Keratinocyte (primary cell): Measurements from ENCODE around the gene PRAF2. TPM values are rescaled to one million over a fixed set of nuclear protein-coding genes. Genes with fewer than 3 reads are reported as not detected.

Experiments used
- DNase-seq: peaks from one replicate; pipeline ENCODE4 v3.0.0-alpha.2; 2011; ENCODE audit warnings: low read depth, missing footprints, low spot score
- FAIRE-seq: peaks from 2 replicates; lab custom pipeline; 2011; peaks lifted over from hg19 to GRCh38; lab: Jason Lieb, UNC
- H2AFZ ChIP-seq: 2 replicates; pipeline ENCODE4 v1.6.0; 2012; ENCODE audit warnings: low read length, control low read depth, inconsistent platforms; ENCODE audit not compliant: control insufficient read depth
- H3K27ac ChIP-seq: 2 replicates; pipeline ENCODE4 v1.5.1; 2011; ENCODE audit warnings: low read length; ENCODE audit not compliant: control insufficient read depth, insufficient read depth
- H3K27me3 ChIP-seq: 3 replicates; pipeline ENCODE4 v1.6.0; 2011; ENCODE audit warnings: low read length; ENCODE audit not compliant: control insufficient read depth, insufficient read depth; ENCODE audit errors: extremely low read depth
- H3K36me3 ChIP-seq, 2 experiments: 2 replicates in 1 of 2; 3 replicates in 1 of 2; pipeline ENCODE4 v1.5.1; 2011; ENCODE audit warnings: low read length in 2 of 2, mild to moderate bottlenecking in 1 of 2; ENCODE audit not compliant: control insufficient read depth in 2 of 2, insufficient read depth in 2 of 2; ENCODE audit errors: extremely low read depth in 1 of 2
- H3K4me1 ChIP-seq: 3 replicates; pipeline ENCODE4 v1.5.1; 2011; ENCODE audit warnings: low read length; ENCODE audit not compliant: control insufficient read depth, insufficient read depth; ENCODE audit errors: extremely low read depth
- H3K4me2 ChIP-seq: 3 replicates; pipeline ENCODE4 v1.6.0; 2011; ENCODE audit warnings: low read depth, low read length; ENCODE audit not compliant: control insufficient read depth, insufficient read depth; ENCODE audit errors: extremely low read depth
- H3K4me3 ChIP-seq, 3 experiments: fragments of 200-600 bp in 1 of 3; sonication (generic) in 1 of 3; 2 replicates in 2 of 3; 3 replicates in 1 of 3; pipeline ENCODE4 v1.5.1; 2011 to 2016; ENCODE audit warnings: low read length in 3 of 3, mild to moderate bottlenecking in 3 of 3, control low read depth in 2 of 3, inconsistent platforms in 1 of 3, low read depth in 1 of 3, mixed read lengths in 1 of 3, mixed run types in 1 of 3, moderate library complexity in 1 of 3; ENCODE audit not compliant: control insufficient read depth in 2 of 3, insufficient read depth in 2 of 3; ENCODE audit errors: extremely low read depth in 1 of 3
- H3K79me2 ChIP-seq: 2 replicates; pipeline ENCODE4 v1.6.0; 2012; ENCODE audit warnings: low read length; ENCODE audit not compliant: control insufficient read depth, insufficient read depth
- H3K9ac ChIP-seq: 3 replicates; pipeline ENCODE4 v1.6.0; 2011; ENCODE audit warnings: low read length; ENCODE audit not compliant: control insufficient read depth, insufficient read depth; ENCODE audit errors: extremely low read depth
- H3K9me1 ChIP-seq: 3 replicates; pipeline ENCODE4 v1.6.0; 2011; ENCODE audit warnings: low read length; ENCODE audit not compliant: control insufficient read depth, insufficient read depth; ENCODE audit errors: extremely low read depth
- H3K9me3 ChIP-seq: 2 replicates; pipeline ENCODE4 v1.5.1; 2012; ENCODE audit warnings: low read depth, low read length; ENCODE audit not compliant: control insufficient read depth
- H4K20me1 ChIP-seq: 3 replicates; pipeline ENCODE4 v1.6.0; 2011; ENCODE audit warnings: low read length; ENCODE audit not compliant: control insufficient read depth, insufficient read depth; ENCODE audit errors: extremely low read depth
- CTCF ChIP-seq, 3 experiments: IDR thresholded peaks in 1 of 3; conservative IDR thresholded peaks in 1 of 3; optimal IDR thresholded peaks in 1 of 3; 2 replicates in 2 of 3; 3 replicates in 1 of 3; pipeline versions ENCODE3 to v1.5.1; 2011; ENCODE audit warnings: low read length in 3 of 3, mild to moderate bottlenecking in 3 of 3, moderate library complexity in 2 of 3, control low read depth in 1 of 3, inconsistent platforms in 1 of 3; ENCODE audit not compliant: insufficient read depth in 2 of 3; ENCODE audit errors: extremely low read depth in 1 of 3
- EZH2 ChIP-seq: IDR thresholded peaks from one replicate; pipeline ENCODE4 v1.6.1; 2012; ENCODE audit warnings: inconsistent platforms, mild to moderate bottlenecking, low read length, moderate library complexity
- dilution Hi-C: fragments of 300-500 bp; cut with MboI; formaldehyde crosslinking; loops from one replicate; pipeline ENCODE4 v1.7.0; 2020; ENCODE audit warnings: low sequenced_read_pairs; ENCODE audit not compliant: extremely low pct_ligation_motif_present
- polyA plus RNA-seq, 5 experiments: library from polyadenylated mRNA; depleted of rRNA in 3 of 5; stranded (reverse) in 3 of 5; stranded (forward) in 1 of 5; unstranded in 1 of 5; fragments of >200 nt; gene quantifications; 1 replicate in 1 of 5; 2 replicates in 3 of 5; 3 replicates in 1 of 5; pipeline versions ENCODE4 v1.2.1 to v1.2.3, GENCODE V29; 2011 to 2012; ENCODE audit warnings: missing spikeins in 2 of 5, low read depth in 1 of 5, low replicate concordance in 1 of 5

The PRAF2 gene
- polyA plus RNA-seq, 1 donor (not counting 4 experiments of a cell fraction or from before 2014, with no cell fraction given): 6.9 TPM

GRCh38 chrX:49096419-49096818 lies 22.6 kb upstream of the PRAF2 start:
- Histone ChIP-seq H3K27ac (no peak overlapping the region), H3K4me1 (peaks cover 4% of the 10 kb centered on the region), H3K4me3 (no peak overlapping the region), H3K36me3 (no peaks in the 10 kb centered on the region), H4K20me1 (no peaks in the 10 kb centered on the region), H3K9me3 (no peaks in the 10 kb centered on the region), H3K4me2 (no peak overlapping the region), H3K79me2 (no peaks in the 10 kb centered on the region), H3K27me3 (no peaks in the 10 kb centered on the region), H3K9me1 (no peaks in the 10 kb centered on the region), H2AFZ (no peak overlapping the region), H3K9ac (no peak overlapping the region)
- no peak for FAIRE-seq
- no peak for DNase-seq
- no peak for TF ChIP-seq EZH2
- TF ChIP-seq CTCF (optimal IDR thresholded peaks at IDR 0.05 in 1 of 3, IDR thresholded peaks at IDR 0.05 in 1 of 3, conservative IDR thresholded peaks at IDR 0.05 in 1 of 3; ENCODE audit: extremely low read depth in 1 of 3, insufficient read depth in 2 of 3, low read length in 3 of 3): no peak
- dilution Hi-C loops: no loop called here

GRCh38 chrX:49089553-49089952 lies 15.8 kb upstream of the PRAF2 start:
- no peak for TF ChIP-seq EZH2
- no peak for TF ChIP-seq CTCF (optimal IDR thresholded peaks at IDR 0.05 in 1 of 3, IDR thresholded peaks at IDR 0.05 in 1 of 3, conservative IDR thresholded peaks at IDR 0.05 in 1 of 3; ENCODE audit: extremely low read depth in 1 of 3, insufficient read depth in 2 of 3, low read length in 3 of 3)
- Histone ChIP-seq H3K27ac (no peak overlapping the region), H3K4me2 (no peak overlapping the region), H3K9me3 (no peaks in the 10 kb centered on the region), H4K20me1 (no peaks in the 10 kb centered on the region), H3K4me3 (no peak overlapping the region), H3K4me1 (no peaks in the 10 kb centered on the region), H3K9me1 (no peaks in the 10 kb centered on the region), H3K79me2 (no peaks in the 10 kb centered on the region), H3K9ac (no peak overlapping the region), H3K27me3 (no peaks in the 10 kb centered on the region), H2AFZ (no peak overlapping the region), H3K36me3 (no peaks in the 10 kb centered on the region)
- FAIRE-seq (no peak), DNase-seq (no peak)
- dilution Hi-C loops: no loop called here
